Measurements from ENCODE around the gene CDX2.

The CDX2 gene

DNA sequence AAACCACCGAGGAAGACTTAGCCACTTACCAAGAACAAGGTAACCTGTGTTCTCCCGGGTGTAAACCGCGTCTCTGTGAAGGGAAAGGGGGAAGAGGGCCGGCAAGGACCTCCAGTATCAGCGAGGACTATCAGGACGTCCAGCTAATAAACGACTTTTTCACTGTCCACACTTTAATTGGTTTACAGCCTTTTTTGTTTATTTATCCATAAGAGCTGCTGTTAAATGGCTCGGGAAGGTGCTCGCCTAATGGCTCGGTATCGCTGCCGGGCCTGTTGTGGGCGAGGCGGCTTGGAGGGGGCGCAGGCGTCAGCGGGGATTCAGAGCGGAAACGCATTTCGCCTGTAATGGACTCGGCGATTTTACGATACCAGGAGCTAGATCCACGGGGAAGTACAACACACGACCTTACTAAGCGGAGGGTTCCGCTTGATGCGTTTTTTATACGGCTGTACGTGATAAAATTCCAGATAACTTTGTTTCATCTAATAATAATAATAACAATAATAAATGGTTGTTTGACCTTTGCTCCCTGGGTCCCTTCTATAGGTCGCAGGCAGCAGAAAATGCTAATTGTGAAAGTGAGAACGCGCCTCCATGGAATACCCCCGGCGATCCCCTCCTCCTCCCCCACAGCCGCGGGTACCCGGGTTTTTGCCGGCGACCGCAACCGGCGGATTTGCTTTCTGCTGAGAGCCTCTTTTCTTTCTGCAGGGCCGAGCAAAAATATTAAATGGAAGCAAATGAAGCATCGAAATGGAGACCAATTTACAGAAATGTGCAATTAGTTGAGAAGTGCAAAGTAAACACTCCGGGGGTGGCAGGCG lies 51.8 kb downstream of the CDX2 start:
- DNase-seq (ENCODE audit: extremely low read depth, low read depth), result no peak
- no peak for TF ChIP-seq CTCF (IDR thresholded peaks at IDR 0.05; ENCODE audit: low read depth, low read length)

DNA sequence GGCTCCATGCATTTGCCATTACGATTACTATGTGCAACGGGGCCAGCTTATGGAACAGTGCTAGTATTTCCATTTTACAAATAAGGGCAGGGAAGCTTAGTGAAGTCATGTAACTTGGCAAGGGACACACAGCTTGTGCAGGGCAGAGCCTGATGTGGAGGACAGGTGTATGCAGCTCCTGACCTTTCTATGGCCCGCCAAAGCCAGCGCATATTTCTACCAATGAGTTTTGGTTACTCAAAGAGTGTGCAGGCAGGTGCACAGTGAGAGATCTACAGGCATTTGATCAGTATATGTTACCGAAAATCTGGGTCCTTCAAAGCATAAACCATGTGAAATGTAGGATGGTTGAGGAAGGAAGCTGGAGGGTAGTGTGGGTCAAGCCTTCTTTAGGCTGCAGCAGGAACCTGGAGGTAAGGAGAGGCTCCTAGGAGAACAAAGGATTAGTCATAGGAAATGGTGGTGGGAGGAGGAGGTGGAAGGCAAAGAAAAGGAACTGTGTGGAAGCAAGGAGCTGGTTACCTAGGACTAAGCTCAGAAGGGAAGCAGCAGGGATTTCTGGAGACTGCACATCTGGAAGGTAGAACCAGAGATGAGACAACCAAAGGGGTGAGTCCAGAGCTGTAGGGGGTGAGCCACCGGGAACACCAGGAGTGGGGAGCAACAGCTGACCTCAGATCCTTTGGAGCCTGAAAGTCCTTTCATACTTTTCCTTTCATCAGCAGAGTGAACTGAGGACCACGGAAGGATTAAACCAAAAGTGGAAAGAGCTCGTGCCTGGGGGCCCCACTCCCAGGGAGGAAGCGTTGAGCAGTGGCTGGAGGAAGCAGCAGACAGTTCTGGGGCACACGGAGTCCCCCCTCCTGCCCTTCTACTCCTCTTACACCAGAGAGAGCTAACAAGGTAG lies 53.6 kb downstream of the CDX2 start:
- TF ChIP-seq CTCF (IDR thresholded peaks at IDR 0.05; ENCODE audit: low read depth, low read length), result no peak
- DNase-seq (ENCODE audit: extremely low read depth, low read depth), result no peak

GRCh38 chr13:27913160-27913559 lies 56.0 kb downstream of the CDX2 start:
- TF ChIP-seq CTCF (IDR thresholded peaks at IDR 0.05; ENCODE audit: low read depth, low read length), result no peak
- no peak for DNase-seq (ENCODE audit: extremely low read depth, low read depth)

DNA sequence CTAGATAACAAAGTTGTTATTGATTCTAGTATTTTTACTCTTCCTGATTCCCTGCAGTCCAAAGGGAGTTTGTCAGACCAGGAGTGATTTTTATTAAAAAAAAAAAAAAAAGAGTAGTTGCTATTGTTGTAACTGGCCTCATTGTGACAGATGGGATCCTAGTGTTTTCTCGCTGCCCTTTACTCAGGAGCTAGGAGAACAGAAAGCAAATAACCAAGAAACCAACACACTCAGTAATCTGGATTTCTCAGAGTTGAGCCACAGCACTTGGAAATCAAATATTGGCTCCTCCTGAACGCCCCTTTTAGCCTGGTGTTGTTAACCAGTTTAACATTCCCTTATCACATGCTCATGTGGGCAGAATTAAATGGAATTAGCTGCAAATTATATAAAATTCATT lies 57.6 kb downstream of the CDX2 start:
- DNase-seq (ENCODE audit: extremely low read depth, low read depth), result no peak
- TF ChIP-seq CTCF (IDR thresholded peaks at IDR 0.05; ENCODE audit: low read depth, low read length), result no peak
